ENCODE data around the gene CDC42BPA. TPM values are rescaled to one million over a fixed set of nuclear protein-coding genes. Genes with fewer than 3 reads are reported as not detected.

The CDC42BPA gene
- total and polyA plus RNA-seq, 9 of the 15 experiments (the other 6 are each of a cell fraction or from before 2014, with no cell fraction given), result 8.0 to 77.5 (median 52.1) TPM

DNA sequence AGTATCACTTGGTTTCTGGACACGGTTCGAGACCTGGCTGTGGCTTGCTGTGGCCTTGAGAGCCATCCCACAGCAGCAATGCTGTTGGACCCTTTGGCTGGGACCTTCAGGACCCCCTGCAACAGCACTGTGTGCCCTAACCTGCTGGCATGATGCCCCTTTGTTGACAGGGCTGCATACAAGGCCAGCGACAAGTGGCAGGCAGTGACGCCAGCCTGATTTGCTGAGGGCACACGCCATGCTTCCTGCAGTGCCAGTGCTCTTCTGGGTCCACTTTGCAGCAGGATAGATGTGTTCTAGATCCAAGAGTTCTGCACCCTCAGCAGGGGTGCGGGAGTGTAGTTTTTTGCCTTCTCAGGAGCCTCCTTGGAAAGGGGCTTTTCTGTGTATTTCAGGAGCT is 345.4 kb downstream of the CDC42BPA start (continued):
- TF ChIP-seq, protein P1, sequence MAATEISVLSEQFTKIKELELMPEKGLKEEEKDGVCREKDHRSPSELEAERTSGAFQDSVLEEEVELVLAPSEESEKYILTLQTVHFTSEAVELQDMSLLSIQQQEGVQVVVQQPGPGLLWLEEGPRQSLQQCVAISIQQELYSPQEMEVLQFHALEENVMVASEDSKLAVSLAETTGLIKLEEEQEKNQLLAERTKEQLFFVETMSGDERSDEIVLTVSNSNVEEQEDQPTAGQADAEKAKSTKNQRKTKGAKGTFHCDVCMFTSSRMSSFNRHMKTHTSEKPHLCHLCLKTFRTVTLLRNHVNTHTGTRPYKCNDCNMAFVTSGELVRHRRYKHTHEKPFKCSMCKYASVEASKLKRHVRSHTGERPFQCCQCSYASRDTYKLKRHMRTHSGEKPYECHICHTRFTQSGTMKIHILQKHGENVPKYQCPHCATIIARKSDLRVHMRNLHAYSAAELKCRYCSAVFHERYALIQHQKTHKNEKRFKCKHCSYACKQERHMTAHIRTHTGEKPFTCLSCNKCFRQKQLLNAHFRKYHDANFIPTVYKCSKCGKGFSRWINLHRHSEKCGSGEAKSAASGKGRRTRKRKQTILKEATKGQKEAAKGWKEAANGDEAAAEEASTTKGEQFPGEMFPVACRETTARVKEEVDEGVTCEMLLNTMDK (IDR thresholded peaks at IDR 0.05; ENCODE audit: borderline replicate concordance, insufficient read depth, low read depth, low read length, poor library complexity, severe bottlenecking), result no peak
- TF ChIP-seq PHB (CRISPR knock-in tag; IDR thresholded peaks at IDR 0.05) (no peak), RFX5 (IDR thresholded peaks at IDR 0.05; ENCODE audit: low read depth, low read length) (no peak)

DNA sequence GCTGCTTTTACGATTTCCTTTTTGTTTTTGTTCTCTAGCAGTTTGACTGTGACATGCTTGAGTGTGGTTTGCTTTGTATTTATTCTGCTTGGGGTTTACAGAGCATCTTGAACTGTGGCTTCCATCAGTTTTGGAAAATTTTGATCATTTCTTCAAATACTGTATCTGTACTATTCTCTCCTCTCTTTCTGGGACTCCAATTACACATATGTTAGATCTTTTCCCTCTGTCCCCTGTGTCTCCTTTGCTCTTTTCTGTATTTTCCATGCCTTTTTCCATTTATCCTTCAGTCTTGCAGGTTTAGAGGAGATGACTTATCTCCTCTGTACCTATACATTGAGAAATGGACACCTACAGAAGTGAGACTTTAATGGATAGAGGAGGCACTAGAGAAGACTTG is 346.5 kb downstream of the CDC42BPA start:
- intact Hi-C loops (cut with micrococcal nuclease) (no loop called here), in situ Hi-C loops (cut with MboI) (no loop called here)
- no peaks in the 10 kb centered on the region for H3K9me3 ChIP-seq (replicated peaks; ENCODE audit: control insufficient read depth, insufficient read depth, low read depth, low read length)
- ATAC-seq (no peak), DNase-seq (ENCODE audit: extremely low read depth in 1 of 4, low spot score in 3 of 4) (no peak), FAIRE-seq (no peak)
- H3K79me2 ChIP-seq (ENCODE audit: control insufficient read depth, insufficient read depth, low read length), result no peaks in the 10 kb centered on the region
- no peak overlapping the region for H2AFZ ChIP-seq (ENCODE audit: low read depth, low read length)
- CTCF ChIA-PET (ENCODE audit: low intra/inter-chr PET ratio), result no interaction called here
- H3K4me2 ChIP-seq (ENCODE audit: insufficient read depth, low read length), result no peak overlapping the region
- H3K4me1 ChIP-seq (replicated peaks in 1 of 2; ENCODE audit: control insufficient read depth in 2 of 2, insufficient read depth in 2 of 2, low read length in 2 of 2), result peaks cover 0 to 6% of the 10 kb centered on the region in 2 experiments; a peak in 1 of 5 replicates
- WGBS (ENCODE audit: insufficient coverage, low coverage, missing lambda C conversion rate), result 61% methylated on average over 1 of the region's 1 CpG
- H4K20me1 ChIP-seq (replicated peaks; ENCODE audit: control insufficient read depth, insufficient read depth, low read length), result no peaks in the 10 kb centered on the region; the same call in 1 of the 2 replicates
- H3K27ac ChIP-seq (ENCODE audit: extremely low read depth, low read depth, low read length), result no peak overlapping the region
- no peaks in the 10 kb centered on the region for H3K27me3 ChIP-seq (ENCODE audit: control insufficient read depth in 2 of 2, insufficient read depth in 2 of 2, low read length in 2 of 2)
- H3K9ac ChIP-seq (ENCODE audit: insufficient read depth in 1 of 2, low read depth in 2 of 2, low read length in 2 of 2), result no peak overlapping the region
- no peak overlapping the region for H3K4me3 ChIP-seq
- H3K9me1 ChIP-seq (ENCODE audit: control insufficient read depth, insufficient read depth, low read length), result no peaks in the 10 kb centered on the region
- no TSS peak for BruUV-seq (replicated peaks)
- POLR2A ChIA-PET, result interaction anchor here (1.1 kb wide), 1 partner anchor 18 kb away, joined by 3 read pairs; no protein-coding TSS in a partner anchor
- H3K36me3 ChIP-seq (ENCODE audit: control insufficient read depth, insufficient read depth, low read length), result peaks cover 6% of the 10 kb centered on the region; the same call in 2 of the 3 replicates
- TF ChIP-seq TAF7 (tag; IDR thresholded peaks at IDR 0.05) (no peak), CHD4 (IDR thresholded peaks at IDR 0.05; ENCODE audit: insufficient read depth, insufficient replicate concordance, low read depth, low read length, poor library complexity, severe bottlenecking) (no peak), OTX1 (CRISPR knock-in tag; IDR thresholded peaks at IDR 0.05) (no peak), WHSC1 (IDR thresholded peaks at IDR 0.05; ENCODE audit: low read length) (no peak), CHD1 (IDR thresholded peaks at IDR 0.05; ENCODE audit: low read length) (no peak), ZNF696 (CRISPR knock-in tag; conservative IDR thresholded peaks at IDR 0.05) (no peak), ESRRB (CRISPR knock-in tag; IDR thresholded peaks at IDR 0.05; ENCODE audit: borderline replicate concordance) (no peak), ZNF232 (CRISPR knock-in tag; IDR thresholded peaks at IDR 0.05) (no peak)
- TF ChIP-seq, protein P2, sequence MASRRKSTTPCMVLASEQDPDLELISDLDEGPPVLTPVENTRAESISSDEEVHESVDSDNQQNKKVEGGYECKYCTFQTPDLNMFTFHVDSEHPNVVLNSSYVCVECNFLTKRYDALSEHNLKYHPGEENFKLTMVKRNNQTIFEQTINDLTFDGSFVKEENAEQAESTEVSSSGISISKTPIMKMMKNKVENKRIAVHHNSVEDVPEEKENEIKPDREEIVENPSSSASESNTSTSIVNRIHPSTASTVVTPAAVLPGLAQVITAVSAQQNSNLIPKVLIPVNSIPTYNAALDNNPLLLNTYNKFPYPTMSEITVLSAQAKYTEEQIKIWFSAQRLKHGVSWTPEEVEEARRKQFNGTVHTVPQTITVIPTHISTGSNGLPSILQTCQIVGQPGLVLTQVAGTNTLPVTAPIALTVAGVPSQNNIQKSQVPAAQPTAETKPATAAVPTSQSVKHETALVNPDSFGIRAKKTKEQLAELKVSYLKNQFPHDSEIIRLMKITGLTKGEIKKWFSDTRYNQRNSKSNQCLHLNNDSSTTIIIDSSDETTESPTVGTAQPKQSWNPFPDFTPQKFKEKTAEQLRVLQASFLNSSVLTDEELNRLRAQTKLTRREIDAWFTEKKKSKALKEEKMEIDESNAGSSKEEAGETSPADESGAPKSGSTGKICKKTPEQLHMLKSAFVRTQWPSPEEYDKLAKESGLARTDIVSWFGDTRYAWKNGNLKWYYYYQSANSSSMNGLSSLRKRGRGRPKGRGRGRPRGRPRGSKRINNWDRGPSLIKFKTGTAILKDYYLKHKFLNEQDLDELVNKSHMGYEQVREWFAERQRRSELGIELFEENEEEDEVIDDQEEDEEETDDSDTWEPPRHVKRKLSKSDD (conservative IDR thresholded peaks at IDR 0.05; ENCODE audit: low read length), result no peak
- TF ChIP-seq, protein P3, sequence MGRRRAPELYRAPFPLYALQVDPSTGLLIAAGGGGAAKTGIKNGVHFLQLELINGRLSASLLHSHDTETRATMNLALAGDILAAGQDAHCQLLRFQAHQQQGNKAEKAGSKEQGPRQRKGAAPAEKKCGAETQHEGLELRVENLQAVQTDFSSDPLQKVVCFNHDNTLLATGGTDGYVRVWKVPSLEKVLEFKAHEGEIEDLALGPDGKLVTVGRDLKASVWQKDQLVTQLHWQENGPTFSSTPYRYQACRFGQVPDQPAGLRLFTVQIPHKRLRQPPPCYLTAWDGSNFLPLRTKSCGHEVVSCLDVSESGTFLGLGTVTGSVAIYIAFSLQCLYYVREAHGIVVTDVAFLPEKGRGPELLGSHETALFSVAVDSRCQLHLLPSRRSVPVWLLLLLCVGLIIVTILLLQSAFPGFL (CRISPR knock-in tag; IDR thresholded peaks at IDR 0.05), result no peak
